HG02642 (cell line): ENCODE data around the gene SGSH.
"Not testable (repeated sequence)": the region's sequence is repeated elsewhere in the genome, so short reads cannot be mapped to it uniquely, and the experiment has no call there.

ENCODE experiments used
- ATAC-seq: cut with Tn5 transposase; IDR thresholded peaks from one replicate; pipeline ENCODE4 v1.9.1; 2021; ENCODE audit warnings: mild to moderate bottlenecking; ENCODE audit not compliant: unreplicated experiment, poor library complexity

Gene SGSH

DNA sequence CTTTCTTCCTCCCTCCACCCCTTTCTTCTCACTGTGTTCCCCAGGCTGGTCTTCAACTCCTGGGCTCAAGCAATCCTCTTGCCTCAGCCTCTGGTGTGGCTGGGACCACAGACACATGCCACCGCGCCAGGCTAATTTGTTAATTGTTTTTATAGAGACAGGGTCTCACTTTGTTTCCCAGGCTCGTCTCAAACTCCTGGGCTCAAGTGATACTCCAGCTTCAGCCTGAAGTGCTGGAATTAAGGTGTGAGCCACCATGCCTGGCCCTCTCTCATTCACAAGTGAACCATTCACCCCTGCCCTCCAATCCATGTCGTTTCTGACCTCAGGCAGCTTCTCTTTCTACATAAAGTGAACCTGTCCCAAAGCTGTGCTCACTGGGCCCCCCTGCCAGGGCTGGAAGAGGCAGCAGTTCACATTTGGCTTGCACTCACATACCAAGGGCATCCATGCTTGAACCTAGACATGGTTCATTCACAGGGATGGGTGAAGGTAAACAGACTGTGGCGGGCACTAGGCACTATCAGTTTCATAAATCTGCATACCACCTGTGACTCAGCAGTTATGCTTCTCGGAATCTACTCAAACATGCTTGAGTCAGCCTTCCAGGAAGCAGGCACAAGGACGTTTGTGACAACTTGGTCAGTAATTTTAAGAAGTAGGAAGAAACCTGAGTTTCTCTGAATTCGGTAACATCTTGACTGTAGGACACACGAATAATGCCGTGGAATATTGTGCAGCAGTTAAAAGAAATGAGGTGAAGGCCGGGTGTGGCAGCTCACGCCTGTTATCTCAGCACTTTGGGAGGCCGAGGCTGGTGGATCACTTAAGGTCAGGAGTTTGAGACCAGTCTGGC lies 34.5 kb upstream of the SGSH start:
- ATAC-seq: peak; percentile 49

DNA sequence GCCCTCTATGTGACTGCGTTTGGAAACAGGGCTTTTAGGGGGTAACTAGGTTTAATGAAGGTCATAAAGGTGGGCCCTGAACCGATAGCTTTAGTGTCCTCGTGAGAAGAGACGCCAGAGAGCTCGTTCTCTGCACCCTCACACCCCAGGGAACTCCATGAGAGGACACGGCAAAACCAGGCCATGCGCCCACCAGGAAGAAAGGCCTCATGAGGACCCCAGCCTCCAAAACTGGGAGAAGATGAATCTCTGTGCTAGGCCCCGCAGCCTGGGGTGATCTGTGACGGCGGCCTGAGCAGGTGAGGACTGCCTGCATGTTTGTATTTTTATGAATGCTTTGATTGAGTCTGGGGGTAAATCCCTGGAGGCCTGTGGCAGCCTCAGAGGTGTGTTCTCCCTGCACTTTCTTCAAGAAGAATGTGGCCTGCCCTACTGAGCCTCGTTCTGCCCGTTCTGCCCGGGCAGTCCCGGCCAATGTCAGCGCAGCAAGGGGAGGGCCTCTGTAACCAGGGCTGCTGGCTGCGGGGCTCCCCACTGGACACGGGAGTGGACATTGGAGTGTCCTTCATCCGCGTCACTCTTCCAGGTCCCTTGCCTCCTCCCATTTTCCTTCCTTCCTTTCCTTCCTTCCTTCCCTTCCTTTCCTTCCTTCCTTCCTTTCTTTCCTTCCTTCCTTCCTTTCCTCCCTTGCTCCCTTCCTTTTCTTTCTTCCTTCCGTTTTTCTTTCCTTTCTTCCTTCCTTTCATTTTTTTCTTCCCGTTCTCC lies 33.7 kb upstream of the SGSH start:
- no peak for ATAC-seq

DNA sequence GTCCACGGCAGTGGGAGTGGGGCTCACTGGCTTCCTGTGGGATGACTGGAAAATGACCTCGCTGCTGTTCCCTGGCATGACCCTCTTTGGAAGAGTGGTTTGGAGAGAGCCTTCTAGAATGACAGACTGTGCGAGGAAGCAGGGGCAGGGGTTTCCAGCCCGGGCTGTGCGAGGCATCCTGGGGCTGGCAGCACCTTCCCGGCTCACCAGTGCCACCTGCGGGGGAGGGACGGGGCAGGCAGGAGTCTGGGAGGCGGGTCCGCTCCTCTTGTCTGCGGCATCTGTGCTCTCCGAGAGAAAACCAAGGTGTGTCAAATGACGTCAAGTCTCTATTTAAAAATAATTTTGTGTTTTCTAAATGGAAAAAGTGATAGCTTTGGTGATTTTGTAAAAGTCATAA lies 32.7 kb upstream of the SGSH start:
- no peak for ATAC-seq

DNA sequence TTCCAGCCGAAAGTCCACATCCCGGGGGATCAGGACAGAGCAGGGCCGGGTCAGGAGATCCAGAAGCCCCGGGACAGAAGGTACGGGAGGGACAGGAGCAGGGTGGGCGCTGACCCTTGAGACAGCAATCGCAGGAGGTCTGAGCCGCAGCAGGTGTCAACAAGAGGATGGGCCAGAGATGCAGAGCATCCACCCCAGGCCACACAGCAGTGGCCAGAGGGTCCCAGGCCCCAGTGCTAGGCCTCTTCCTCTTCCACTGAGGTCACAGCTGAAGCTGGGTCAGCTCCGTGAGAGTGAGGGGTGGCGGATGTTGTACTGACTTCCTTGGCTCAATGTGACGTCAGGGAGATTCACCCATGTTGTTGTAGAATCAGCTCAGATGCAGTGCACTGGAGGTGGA lies 31.8 kb upstream of the SGSH start:
- ATAC-seq: no peak

DNA sequence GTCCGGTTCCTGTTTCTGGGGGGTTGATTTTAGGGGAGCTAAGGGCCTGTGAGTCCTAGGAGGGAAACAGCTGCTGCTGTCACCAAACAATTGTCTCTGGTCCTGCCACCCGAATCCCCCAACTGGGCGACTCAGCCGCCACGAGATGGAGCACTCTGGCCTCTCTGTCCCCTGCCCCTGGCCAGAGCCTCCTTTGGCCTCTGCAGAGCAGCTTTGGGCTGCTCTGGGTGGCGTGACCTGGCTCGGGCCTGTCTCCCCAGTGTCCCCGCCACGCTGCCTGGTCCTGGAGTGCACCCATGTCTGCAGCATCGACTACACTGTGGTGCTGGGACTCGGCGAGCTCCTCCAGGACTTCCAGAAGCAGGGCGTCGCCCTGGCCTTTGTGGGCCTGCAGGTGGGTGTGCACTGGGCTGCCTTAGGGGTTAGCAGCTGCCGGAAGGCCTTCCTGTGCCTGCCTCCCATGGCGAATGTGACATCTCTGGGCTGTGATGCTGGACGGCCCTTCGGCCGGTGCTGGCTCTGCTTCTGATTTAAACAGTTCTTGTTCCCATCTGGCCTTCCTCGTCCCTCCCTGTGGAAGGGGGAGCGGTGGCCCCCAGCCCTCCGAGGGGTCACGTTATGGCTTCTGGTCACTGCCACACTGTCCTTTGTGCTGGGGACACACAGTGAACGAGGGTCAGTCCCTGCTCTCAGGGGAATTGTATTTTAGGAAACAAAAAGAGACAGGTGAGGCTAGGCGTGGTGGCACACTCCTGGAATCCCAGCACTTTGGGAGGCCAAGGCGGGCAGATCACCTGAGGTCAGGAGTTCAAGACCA lies 29.0 kb upstream of the SGSH start:
- ATAC-seq: no peak

DNA sequence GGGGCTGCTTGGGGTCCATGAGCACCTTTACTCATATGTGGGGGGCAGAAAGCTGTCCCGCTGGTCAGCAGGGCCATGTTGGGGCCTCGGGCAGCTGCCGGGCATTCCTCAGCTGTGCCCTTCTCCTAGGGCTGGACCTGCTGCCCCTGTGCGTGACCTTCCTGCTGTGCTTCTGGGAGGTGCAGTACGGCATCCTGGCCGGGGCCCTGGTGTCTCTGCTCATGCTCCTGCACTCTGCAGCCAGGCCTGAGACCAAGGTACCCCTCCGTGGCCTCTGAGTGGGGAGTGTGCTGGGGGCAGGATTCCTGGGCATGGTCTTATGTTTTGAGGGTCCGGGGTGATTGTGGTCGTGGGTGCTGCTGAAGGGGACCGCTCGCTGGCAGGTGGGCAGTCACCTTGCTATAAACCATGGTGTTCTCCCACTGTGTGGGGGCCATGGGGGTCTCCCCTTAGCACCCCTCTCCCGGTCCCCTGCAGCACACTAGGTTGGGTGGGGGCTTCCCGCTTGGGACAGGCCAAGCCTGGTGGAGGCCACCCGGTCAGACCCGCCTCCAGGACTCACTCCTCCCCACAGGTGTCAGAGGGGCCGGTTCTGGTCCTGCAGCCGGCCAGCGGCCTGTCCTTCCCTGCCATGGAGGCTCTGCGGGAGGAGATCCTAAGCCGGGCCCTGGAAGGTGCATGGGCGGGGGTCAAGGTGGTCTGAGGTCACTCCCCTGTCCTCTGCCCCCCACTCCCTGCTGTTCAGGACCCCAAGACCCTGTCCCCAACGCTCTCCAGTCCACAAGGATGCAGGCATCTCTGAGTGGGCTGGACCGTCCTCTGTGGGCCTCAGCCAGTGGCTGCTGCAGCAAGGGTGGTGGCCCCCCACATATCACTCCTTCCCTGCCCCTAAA lies 28.1 kb upstream of the SGSH start:
- ATAC-seq: no peak

DNA sequence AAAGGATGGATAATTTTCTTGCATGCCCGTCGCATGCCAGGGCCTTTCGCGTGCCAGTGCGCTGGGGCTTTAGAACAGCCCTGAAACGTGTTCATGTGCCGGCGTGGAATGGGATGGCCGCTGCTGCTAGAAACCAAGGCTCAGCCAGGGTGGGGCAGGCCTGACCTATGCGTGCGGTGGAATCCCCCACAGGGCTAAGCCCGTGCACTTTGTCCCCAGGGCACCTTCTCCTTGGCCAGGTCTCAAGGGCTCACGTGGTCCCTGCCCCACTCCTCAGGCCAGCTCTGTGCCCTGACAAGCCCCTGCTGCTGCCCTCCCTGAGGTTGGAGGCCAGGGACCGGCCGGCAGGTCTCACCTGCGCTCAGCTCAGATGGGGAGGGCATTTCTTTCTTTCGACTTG lies 27.4 kb upstream of the SGSH start:
- no peak for ATAC-seq

DNA sequence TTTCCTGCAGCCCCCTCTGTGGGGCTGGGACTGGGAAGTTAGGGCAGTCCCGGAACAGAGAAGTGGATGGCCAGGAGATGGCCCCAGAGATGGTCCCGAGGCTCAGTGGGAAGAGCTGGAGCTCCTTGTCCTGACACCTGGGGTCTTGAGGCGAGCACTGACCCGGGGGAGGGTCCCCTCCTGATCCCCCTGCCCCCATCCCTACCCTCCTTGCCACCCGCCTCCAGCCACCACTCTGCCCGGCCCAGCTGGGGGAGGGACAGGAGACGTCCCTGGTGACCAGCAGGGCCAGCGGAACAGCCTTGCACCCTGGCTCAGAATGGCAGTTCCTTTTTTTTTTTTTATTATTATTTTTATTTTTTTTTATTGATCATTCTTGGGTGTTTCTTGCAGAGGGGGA lies 26.6 kb upstream of the SGSH start:
- ATAC-seq: no peak

DNA sequence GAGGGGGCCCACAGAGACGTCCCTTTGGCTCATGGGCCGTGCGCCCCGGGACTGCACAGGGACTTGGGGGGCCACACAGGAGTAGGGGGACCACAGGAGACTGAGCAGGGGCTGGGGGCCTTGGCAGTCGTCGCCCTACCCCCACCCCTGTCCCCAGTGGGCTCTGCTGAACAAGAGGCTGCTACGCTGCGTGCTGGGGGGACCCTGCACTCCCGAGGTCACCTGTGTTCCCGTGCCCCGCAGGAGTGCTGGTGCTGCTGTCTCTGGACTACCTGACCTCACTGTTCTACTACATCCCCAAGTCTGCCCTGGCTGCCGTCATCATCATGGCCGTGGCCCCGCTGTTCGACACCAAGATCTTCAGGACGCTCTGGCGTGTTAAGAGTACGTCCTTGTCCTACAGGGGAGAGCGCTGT lies 26.1 kb upstream of the SGSH start:
- no peak for ATAC-seq

DNA sequence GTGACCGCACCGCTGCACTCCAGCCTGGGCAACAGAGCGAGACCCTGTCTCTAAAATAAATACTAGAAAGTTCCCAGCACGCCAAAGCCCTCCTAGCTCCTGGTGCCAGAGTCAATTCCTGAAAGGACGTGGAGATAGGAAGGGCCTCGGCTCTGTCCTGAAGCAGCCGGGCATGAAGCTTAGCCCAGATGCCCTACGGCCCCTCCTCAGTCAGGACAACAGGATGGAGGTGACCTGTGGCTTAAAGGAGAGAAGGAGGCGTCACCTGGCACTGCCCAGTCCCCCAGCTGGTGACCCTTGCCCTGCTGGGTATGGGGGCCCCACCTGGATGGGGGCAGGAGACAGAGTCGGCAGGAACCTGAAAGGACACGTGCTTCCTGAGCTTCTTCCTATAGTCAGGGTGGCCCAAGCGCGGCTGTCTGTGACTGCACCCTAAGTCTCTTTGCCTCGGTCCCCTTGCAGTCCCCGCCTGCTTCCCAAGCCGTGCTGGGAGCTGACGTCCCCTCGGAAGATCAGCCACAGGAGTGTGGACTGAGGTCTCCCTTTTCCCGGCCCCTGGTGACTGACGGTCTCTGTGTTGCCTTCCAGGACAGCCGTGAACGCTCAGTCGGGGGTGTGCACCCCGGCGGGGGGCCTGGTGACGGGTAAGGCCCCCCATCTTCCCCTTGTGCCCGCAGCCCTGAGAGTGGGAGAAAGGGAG lies 25.6 kb upstream of the SGSH start:
- no peak for ATAC-seq

DNA sequence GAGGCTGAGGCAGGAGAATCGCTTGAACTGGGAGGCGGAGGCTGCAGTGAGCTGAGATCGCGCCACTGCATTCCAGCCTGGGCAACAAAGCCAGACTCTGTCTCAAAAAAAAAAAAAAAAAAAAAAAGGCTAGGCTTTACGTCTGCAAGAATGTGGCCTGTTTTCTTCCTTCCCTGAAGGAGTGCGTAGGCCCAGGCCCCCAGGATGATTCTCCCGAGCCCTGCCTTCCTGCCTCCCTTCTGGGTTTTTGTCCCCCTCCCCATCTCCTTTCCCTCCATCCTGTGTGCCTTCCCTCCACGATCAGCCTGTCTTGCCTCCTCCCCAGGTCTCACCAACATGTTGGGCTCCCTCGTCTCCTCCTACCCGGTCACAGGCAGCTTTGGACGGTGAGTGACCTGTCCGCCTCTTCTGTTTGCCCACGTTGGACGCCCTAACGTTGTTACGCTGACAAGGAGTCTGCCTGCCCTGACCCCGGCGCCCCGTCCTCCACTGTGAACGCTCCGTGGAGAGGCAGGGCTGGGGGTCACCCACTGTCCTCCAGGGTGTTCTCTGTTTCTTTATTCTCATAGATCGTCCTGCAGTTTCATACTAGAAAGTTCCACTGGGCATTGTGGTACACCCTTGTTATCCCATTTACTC lies 24.9 kb upstream of the SGSH start:
- ATAC-seq: no peak

DNA sequence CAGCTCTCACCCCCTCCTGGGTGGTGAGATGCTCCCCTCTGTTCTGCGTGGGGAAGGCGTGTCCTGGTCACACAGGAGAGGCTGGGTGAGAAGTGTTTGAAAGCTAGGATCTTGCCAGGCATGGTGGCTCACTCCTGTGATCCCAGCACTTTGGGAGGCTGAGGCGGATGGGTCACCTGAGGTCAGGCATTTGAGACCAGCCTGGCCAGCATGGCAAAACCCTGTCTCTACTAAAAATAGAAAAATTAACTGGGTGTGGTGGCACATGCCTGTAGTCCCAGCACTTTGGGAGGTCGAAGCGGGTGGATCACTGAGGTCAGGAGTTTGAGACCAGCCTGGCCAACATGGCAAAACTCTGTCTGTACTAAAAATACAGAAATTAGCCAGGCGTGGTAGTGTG lies 24.3 kb upstream of the SGSH start:
- not testable (repeated sequence) for ATAC-seq

DNA sequence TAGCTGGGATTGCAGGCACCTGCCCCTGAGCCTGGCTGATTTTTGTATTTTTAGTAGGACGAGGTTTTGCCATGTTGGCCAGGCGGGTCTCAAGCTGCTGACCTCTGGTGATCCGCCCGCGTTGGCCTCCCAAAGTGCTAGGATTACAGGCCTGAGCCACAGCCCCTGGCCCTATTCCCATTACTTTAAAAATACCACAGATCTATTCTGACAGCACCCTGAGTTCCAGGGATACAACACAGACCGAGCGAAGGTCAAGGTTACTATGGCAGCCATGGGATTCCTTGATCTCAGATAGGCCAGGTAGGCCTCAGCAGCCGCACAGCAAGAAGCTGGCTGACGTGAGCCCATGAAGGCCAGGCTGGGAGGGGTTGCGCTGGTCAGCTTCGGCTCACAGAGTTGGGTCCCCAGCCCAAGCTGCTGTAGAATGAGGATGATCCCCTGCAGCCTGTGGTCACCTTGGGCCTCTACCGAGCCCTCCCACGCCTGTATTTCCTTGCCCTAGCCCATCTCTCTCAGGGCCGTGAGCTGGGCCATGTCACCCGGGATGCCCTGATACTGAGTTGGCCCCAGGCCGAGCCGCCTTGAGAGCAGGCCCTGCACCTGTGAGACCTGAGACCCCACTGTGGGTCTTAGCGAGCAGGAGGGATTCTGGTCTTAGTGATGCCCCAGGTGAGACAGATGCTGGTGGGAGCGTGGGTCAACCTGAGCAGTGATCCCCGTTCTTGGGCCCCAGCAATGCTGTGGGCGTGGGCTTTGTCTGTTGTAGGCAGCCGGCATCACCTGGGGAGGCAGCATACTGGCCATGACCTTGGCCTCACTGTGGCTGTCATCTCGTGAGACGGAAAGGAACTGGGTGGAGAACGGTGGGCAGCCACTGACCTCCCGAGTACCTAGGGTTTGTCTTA lies 23.6 kb upstream of the SGSH start:
- no peak for ATAC-seq

DNA sequence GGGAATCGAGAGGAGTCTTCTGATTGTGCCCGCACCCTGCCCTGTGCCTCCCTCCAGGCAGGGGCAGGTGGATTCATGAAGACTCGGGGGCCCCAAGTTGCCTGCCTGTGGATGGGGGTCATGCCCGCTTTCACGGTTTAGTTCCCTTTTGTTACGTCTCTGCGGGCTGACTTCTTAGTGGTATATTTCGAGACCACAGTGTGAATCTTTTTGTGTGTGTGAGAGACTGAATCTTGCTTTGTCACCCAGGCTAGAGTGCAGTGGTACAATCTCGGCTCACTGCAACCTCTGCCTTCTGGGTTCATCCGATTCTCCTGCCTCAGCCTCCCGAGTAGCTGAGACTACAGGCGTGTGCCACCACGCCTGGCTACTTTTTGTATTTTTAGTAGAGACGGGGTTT lies 22.4 kb upstream of the SGSH start:
- no peak for ATAC-seq

DNA sequence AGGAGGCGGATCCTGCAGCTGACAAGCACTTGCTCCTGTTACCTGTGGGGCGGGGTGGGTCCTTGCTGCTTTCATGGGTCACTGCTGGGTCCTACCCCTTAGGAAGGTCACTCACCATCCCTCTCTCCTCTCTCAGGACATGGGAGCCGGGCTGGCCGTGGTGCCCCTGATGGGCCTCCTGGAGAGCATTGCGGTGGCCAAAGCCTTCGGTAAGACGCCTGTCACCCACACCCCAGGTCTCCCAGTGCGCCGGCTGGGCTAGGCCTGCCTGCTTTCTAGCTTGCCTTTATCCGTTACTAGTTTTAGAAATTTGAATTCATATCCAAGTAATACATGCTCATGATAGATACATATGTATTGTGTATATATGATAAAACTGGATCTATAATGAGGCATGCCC lies 17.3 kb upstream of the SGSH start:
- ATAC-seq: no peak

DNA sequence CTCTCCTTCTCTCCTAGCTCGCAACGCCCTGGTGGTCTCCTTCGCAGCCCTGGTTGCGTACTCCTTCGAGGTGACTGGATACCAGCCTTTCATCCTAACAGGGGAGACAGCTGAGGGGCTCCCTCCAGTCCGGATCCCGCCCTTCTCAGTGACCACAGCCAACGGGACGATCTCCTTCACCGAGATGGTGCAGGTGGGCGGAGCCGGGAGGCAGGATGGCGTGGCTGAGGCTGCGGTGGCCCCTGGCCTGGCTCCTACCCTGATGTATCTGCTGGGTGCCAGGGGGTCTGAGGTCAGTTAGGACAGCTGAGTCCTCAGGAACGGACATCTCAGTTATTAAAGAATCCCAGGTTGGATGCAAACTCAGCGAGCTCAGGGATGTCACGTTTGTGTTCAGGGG lies 16.8 kb upstream of the SGSH start:
- ATAC-seq: no peak

DNA sequence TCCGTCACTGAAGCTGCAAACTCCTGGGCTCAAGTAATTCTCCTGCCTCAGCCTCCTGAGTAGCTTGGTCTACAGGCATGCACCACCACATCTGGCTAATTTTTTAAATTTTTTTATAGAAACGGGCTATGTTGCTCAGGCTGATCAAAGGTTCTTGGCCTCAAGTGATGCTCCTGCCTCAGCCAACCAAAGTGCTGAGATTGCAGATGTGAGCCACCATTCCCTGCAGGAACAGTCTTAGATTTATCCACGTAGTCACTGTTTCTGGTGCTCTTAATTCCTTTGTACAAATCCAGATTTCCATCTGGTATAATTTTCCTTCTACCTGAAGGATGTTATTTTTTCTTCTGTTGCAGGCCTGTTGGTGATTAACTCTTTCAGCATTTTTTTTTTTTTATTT lies 13.1 kb upstream of the SGSH start:
- no peak for ATAC-seq

DNA sequence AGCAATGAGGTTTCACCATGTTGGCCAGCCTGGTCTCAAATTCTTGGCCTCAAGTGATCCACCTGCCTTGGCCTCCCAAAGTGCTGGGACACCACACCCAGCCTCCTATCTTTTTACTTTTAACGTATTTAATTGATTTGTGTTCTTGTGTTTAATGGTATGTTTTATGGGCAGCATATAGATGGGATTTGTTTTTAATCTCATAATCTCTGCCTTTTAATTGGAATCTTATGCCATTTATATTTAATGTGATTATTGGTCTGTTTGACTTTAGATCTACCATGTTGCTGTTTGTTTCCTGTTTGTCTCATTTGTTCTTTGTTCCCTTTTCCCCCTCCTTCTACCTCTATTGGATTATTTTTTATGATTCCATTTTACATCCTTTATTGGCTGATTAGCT lies 12.3 kb upstream of the SGSH start:
- ATAC-seq: no peak
